Measurements from ENCODE around the gene CTNNA3.

CTNNA3 gene

DNA sequence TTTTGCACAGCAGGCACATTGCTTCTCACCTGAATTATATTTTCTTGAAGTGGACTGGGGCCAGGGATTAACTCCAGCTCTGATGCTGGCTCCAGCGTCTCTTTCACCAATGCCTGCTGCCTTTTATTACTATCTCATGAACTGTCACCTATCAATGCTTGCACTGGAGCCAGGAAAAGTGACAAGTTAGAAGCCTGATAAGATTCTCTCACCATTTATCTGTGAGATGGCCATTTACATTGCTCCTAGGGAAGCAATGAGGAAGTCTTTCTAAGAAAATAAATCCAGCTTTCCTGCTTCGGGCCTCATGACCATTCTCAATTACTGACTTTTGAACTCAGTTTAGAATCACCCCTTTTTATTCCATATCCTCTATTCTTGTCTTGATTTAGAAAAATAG is 818.6 kb downstream of the CTNNA3 start:
- H3F3A ChIP-seq (ENCODE audit: insufficient read depth): no peaks in the 10 kb centered on the region
- no peaks in the 10 kb centered on the region for H3K36me3 ChIP-seq (ENCODE audit: low read length)
- no peak overlapping the region for H3K4me3 ChIP-seq (ENCODE audit: insufficient read depth, low read length, poor library complexity, severe bottlenecking)
- no peaks in the 10 kb centered on the region for H3K9me2 ChIP-seq (replicated peaks; ENCODE audit: insufficient read depth, low read length)
- H4K20me1 ChIP-seq (ENCODE audit: low read depth, low read length): no peaks in the 10 kb centered on the region
- no peaks in the 10 kb centered on the region for H3K9me3 ChIP-seq (ENCODE audit: insufficient read depth, low read length)
- H3K27me3 ChIP-seq (ENCODE audit: low read length): no peaks in the 10 kb centered on the region
- no peak overlapping the region for H3K9ac ChIP-seq (ENCODE audit: low read length)
- H3K27ac ChIP-seq (ENCODE audit: low read depth, low read length): no peak overlapping the region
- no peak for TF ChIP-seq EZH2phosphoT487 (conservative IDR thresholded peaks at IDR 0.05; ENCODE audit: low read length)
- TF ChIP-seq, protein P1, sequence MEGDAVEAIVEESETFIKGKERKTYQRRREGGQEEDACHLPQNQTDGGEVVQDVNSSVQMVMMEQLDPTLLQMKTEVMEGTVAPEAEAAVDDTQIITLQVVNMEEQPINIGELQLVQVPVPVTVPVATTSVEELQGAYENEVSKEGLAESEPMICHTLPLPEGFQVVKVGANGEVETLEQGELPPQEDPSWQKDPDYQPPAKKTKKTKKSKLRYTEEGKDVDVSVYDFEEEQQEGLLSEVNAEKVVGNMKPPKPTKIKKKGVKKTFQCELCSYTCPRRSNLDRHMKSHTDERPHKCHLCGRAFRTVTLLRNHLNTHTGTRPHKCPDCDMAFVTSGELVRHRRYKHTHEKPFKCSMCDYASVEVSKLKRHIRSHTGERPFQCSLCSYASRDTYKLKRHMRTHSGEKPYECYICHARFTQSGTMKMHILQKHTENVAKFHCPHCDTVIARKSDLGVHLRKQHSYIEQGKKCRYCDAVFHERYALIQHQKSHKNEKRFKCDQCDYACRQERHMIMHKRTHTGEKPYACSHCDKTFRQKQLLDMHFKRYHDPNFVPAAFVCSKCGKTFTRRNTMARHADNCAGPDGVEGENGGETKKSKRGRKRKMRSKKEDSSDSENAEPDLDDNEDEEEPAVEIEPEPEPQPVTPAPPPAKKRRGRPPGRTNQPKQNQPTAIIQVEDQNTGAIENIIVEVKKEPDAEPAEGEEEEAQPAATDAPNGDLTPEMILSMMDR (IDR thresholded peaks at IDR 0.05; ENCODE audit: insufficient read depth, low read length, poor library complexity, severe bottlenecking): no peak
- no peak overlapping the region for H2AFZ ChIP-seq (ENCODE audit: low read depth, low read length, severe bottlenecking)
- no peak overlapping the region for H3K4me2 ChIP-seq (ENCODE audit: low read depth, low read length, poor library complexity, severe bottlenecking)
- no peaks in the 10 kb centered on the region for H3K79me2 ChIP-seq (ENCODE audit: insufficient read depth, low read length)

DNA sequence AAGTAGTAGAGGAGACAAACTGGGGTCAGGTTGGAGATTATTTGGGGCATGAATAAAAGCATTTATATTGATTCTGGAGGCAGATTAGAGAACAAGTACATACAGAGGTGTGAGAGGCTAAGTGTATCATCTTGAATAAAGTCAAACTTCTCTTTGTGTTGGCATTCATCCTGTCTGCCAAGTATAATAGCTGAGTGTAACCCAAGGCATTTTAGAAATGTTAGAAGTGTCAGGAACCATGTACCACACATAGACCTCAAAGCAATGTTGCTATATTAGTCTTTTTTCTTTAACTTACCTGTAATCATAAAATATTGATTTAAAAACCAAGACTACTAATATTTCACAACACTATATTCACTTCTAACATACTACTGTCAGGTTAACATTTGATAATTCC is 826.4 kb downstream of the CTNNA3 start:
- H2AFZ ChIP-seq (ENCODE audit: low read depth, low read length, severe bottlenecking): no peak overlapping the region
- no peak overlapping the region for H3K9ac ChIP-seq (ENCODE audit: low read length)
- H3K9me2 ChIP-seq (replicated peaks; ENCODE audit: insufficient read depth, low read length): no peaks in the 10 kb centered on the region
- H4K20me1 ChIP-seq (ENCODE audit: low read depth, low read length): no peaks in the 10 kb centered on the region
- H3K4me3 ChIP-seq (ENCODE audit: insufficient read depth, low read length, poor library complexity, severe bottlenecking): no peak overlapping the region
- H3F3A ChIP-seq (ENCODE audit: insufficient read depth): no peaks in the 10 kb centered on the region
- no peaks in the 10 kb centered on the region for H3K79me2 ChIP-seq (ENCODE audit: insufficient read depth, low read length)
- H3K27ac ChIP-seq (ENCODE audit: low read depth, low read length): no peak overlapping the region
- no peaks in the 10 kb centered on the region for H3K36me3 ChIP-seq (ENCODE audit: low read length)
- no peak overlapping the region for H3K4me2 ChIP-seq (ENCODE audit: low read depth, low read length, poor library complexity, severe bottlenecking)
- H3K9me3 ChIP-seq (ENCODE audit: insufficient read depth, low read length): no peaks in the 10 kb centered on the region
- H3K27me3 ChIP-seq (ENCODE audit: low read length): no peaks in the 10 kb centered on the region
- TF ChIP-seq EZH2phosphoT487 (conservative IDR thresholded peaks at IDR 0.05; ENCODE audit: low read length): no peak
- TF ChIP-seq, protein P1 (IDR thresholded peaks at IDR 0.05; ENCODE audit: insufficient read depth, low read length, poor library complexity, severe bottlenecking): no peak

DNA sequence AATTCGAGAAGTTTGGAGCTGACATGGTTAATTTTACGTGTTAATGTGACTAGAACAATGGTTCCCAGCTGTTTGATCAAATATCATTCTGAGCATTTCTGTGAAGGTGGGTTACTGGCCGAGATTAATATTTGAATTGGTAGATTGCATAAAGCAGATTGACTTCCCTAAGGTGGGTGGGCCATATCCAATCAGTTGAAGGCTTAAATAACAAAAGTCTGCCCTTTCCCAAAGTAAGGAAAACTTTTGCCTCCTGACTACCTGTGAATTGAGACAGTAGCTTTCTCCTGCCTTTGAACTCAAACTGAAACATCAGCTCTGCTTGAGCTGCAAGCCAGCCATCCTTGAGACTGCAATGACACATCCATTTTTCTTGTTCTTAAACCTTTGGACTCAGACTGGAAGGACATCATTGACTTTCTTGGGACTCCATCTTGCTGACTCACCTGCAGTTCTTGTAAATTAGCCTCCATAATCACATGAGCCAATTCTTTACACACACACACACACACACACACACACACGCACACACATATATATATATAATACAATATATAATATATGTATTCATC is 833.2 kb downstream of the CTNNA3 start:
- H3K27me3 ChIP-seq (ENCODE audit: low read length): no peaks in the 10 kb centered on the region
- H2AFZ ChIP-seq (ENCODE audit: low read depth, low read length, severe bottlenecking): no peak overlapping the region
- H3K36me3 ChIP-seq (ENCODE audit: low read length): no peaks in the 10 kb centered on the region
- no peak for TF ChIP-seq EZH2phosphoT487 (conservative IDR thresholded peaks at IDR 0.05; ENCODE audit: low read length)
- TF ChIP-seq, protein P1 (IDR thresholded peaks at IDR 0.05; ENCODE audit: insufficient read depth, low read length, poor library complexity, severe bottlenecking): no peak
- no peaks in the 10 kb centered on the region for H3K79me2 ChIP-seq (ENCODE audit: insufficient read depth, low read length)
- no peak overlapping the region for H3K9ac ChIP-seq (ENCODE audit: low read length)
- H3K9me2 ChIP-seq (replicated peaks; ENCODE audit: insufficient read depth, low read length): no peaks in the 10 kb centered on the region
- no peaks in the 10 kb centered on the region for H3F3A ChIP-seq (ENCODE audit: insufficient read depth)
- H3K4me2 ChIP-seq (ENCODE audit: low read depth, low read length, poor library complexity, severe bottlenecking): no peak overlapping the region
- H3K9me3 ChIP-seq (ENCODE audit: insufficient read depth, low read length): no peaks in the 10 kb centered on the region
- no peak overlapping the region for H3K27ac ChIP-seq (ENCODE audit: low read depth, low read length)
- H3K4me3 ChIP-seq (ENCODE audit: insufficient read depth, low read length, poor library complexity, severe bottlenecking): no peak overlapping the region
- no peaks in the 10 kb centered on the region for H4K20me1 ChIP-seq (ENCODE audit: low read depth, low read length)
